Natural killer cell treated with Interleukin-12 subunit alpha and Interleukin-12 subunit beta and Interleukin-15 and Interleukin-18, amount 100 ng/mL, for 72 hours (primary cell): Measurements from ENCODE around the gene RNF26. TPM values are rescaled to one million over a fixed set of nuclear protein-coding genes. Genes with fewer than 3 reads are reported as not detected.

Source experiments
- ATAC-seq, 2 donors: fragments of 150-1000 bp; cut with Tn5 transposase in 1 of 2; sonication (Bioruptor Pico), chemical (Tn5 transposase) in 1 of 2; 2 replicates each; pipeline ENCODE4 v1.10.0; 2021
- DNase-seq: peaks from one replicate; pipeline ENCODE4 v3.0.0; 2022; ENCODE audit warnings: low spot score
- H3K27ac Mint-ChIP-seq, 2 donors: 1 replicate in 1 of 2; 2 replicates in 1 of 2; pipeline ENCODE4 v1.8.0; 2022; ENCODE audit warnings: mixed read lengths in 2 of 2, mild to moderate bottlenecking in 1 of 2, moderate library complexity in 1 of 2
- H3K27me3 Mint-ChIP-seq, 2 donors: 1 replicate in 1 of 2; 2 replicates in 1 of 2; pipeline ENCODE4 v1.8.0; 2022; ENCODE audit warnings: mixed read lengths in 2 of 2
- H3K36me3 Mint-ChIP-seq: one replicate; pipeline ENCODE4 v1.8.0; 2022; ENCODE audit warnings: mixed read lengths
- H3K4me1 Mint-ChIP-seq, 2 donors: 1 replicate in 1 of 2; 2 replicates in 1 of 2; pipeline ENCODE4 v1.8.0; 2022; ENCODE audit warnings: low read depth in 2 of 2, mixed read lengths in 2 of 2, mild to moderate bottlenecking in 1 of 2
- H3K4me3 Mint-ChIP-seq: one replicate; pipeline ENCODE4 v1.8.0; 2022; ENCODE audit warnings: mixed read lengths
- H3K9me3 Mint-ChIP-seq: 2 replicates; pipeline ENCODE4 v1.8.0; 2022; ENCODE audit warnings: mixed read lengths
- total RNA-seq, 2 donors: library from RNA; stranded (reverse); gene quantifications; one replicate each; pipeline ENCODE4 v1.2.3, GENCODE V29; 2022

The RNF26 gene
- total RNA-seq, 2 donors from 2014 or later = 16.6 to 32.5 TPM

- H3K36me3 Mint-ChIP-seq = no peaks in the 10 kb centered on the region
- no peak for DNase-seq
- peak in 1 of 2 donors; percentile 72 for ATAC-seq
- peaks cover 55 to 59% of the 10 kb centered on the region in 2 donors for H3K27me3 Mint-ChIP-seq
- H3K4me3 Mint-ChIP-seq = no peak overlapping the region
- peaks cover 2% of the 10 kb centered on the region for H3K9me3 Mint-ChIP-seq
- H3K27ac Mint-ChIP-seq = no peak overlapping the region
- H3K4me1 Mint-ChIP-seq = peaks cover 14 to 19% of the 10 kb centered on the region in 2 donors
Measured at GRCh38 chr11:119361056-119361787, 26.9 kb downstream of the RNF26 start.

DNA sequence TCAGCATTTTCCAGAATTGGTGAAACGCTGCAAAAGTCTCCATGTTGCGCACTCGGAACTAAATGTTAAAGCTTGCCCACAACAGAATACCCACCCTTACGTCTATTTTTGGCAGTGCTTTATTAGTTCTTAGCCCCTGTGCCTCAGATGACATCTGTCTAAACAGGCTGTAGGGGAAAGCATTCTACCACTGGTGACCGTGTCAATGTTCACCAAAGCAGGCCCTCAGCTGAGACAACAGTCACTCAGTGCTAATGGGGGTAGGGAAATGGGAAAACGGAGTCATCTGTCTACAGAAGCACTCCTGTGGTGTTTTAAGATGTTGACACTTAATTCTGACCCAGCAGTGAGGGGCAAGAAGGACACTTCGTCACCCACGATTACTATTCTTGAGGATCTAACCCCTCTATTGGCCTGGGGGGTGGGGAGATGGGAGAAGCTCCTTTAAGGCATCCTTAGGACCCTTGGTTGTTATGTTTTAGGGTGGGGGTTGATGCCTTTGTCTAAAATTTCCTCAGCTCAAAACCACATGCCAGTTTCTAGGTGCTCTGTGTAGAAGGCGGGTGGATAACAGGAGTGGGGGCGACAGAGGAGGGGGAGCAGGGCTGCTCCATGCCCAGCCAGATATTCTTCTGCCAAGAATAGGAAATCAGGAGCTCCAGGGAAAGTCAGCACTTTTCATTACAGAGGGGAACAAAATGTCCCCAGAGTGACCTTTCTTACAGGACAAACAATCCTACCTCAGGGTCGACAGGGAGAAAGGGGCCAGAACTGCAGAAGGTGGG is 27.8 kb downstream of the RNF26 start:
- H3K4me3 Mint-ChIP-seq = peak overlapping the region; percentile 39
- H3K27me3 Mint-ChIP-seq = peaks cover 56 to 59% of the 10 kb centered on the region in 2 donors
- ATAC-seq = no peak

DNA sequence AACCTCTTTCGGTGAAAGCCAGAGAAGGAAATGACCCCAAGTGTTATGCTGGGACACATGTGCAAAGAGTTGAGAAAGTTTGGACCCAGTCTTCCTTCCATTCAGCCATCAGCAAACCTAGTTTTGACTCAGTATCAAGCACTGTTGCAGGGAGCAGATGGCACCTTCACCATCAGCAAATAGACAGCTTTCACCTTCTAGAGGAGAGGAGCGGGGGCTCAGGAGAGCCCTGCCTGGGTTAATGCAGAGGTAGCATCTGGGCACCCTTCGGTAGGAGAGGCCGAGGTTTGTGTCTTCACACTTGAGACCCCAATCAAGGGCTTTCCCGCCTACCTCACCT is 28.4 kb downstream of the RNF26 start:
- Mint-ChIP-seq H3K4me3 (peak overlapping the region; percentile 39), H3K4me1 (peaks cover 6 to 8% of the 10 kb centered on the region in 2 donors), H3K9me3 (peaks cover 2% of the 10 kb centered on the region), H3K27me3 (peaks cover 55 to 57% of the 10 kb centered on the region in 2 donors), H3K27ac (no peak overlapping the region), H3K36me3 (no peaks in the 10 kb centered on the region)
- no peak for ATAC-seq
- no peak for DNase-seq

More for the DNA sequence above, 27.8 kb downstream of the RNF26 start:
- no peak for DNase-seq
- Mint-ChIP-seq H3K27ac (no peak overlapping the region), H3K36me3 (no peaks in the 10 kb centered on the region), H3K4me1 (peaks cover 11 to 13% of the 10 kb centered on the region in 2 donors), H3K9me3 (peaks cover 2% of the 10 kb centered on the region)

DNA sequence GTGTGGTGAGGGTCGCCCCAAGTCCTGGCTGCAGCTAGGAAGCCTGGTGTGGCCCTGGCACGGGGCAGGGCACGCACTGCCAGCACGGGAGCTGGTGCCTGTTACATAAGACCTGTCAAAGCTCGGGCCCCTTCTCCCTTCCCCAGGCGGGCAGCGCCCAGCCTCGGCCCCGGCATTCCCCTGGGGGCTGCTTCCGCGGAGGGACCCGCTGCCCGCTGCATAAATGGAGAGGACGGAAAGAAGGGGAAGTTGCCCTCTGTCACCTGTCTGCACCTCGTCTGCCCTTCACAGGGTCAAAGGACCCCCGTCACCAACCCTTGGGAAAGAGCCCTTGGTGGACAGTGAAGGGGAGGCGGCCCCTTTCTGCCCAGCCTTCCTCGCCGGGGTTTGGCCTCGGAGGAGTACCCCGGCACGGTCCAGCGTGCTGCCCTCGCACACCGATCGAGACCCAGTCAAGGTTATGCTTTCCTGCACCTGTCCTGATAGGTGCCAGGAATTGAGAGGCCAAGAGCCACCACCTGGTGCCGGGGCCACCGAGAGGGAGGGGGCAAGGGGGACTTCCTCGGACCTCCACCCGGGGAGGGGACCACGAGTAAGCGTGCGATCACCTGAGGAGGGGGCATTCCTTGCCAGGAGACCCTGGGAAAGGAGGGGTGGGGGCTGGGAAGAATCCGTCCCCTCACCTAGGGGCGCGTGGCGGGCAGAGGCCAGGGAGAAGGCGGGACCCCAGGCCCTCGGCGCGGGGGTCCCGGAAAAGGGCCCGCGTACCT is 28.9 kb downstream of the RNF26 start:
- Mint-ChIP-seq H3K27ac (no peak overlapping the region), H3K36me3 (no peaks in the 10 kb centered on the region), H3K4me3 (no peak overlapping the region), H3K27me3 (peaks cover 52 to 55% of the 10 kb centered on the region in 2 donors), H3K4me1 (peaks cover 6 to 7% of the 10 kb centered on the region in 2 donors), H3K9me3 (peaks cover 2% of the 10 kb centered on the region)
- ATAC-seq (no peak), DNase-seq (no peak)

- no peak overlapping the region for H3K27ac Mint-ChIP-seq
- H3K27me3 Mint-ChIP-seq = peaks cover 48 to 52% of the 10 kb centered on the region in 2 donors
- no peak for DNase-seq
- peaks cover 6 to 7% of the 10 kb centered on the region in 2 donors for H3K4me1 Mint-ChIP-seq
- peak; percentile 84 to 93 for ATAC-seq
- peaks cover 2% of the 10 kb centered on the region for H3K9me3 Mint-ChIP-seq
- H3K4me3 Mint-ChIP-seq = peak overlapping the region; percentile 73
- no peaks in the 10 kb centered on the region for H3K36me3 Mint-ChIP-seq
Measured at GRCh38 chr11:119363851-119364590, 29.7 kb downstream of the RNF26 start.

- Mint-ChIP-seq H3K36me3 (no peaks in the 10 kb centered on the region), H3K9me3 (peaks cover 2% of the 10 kb centered on the region), H3K27ac (no peak overlapping the region), H3K4me1 (peaks cover 6 to 7% of the 10 kb centered on the region in 2 donors), H3K4me3 (peak overlapping the region; percentile 73), H3K27me3 (peaks cover 43 to 47% of the 10 kb centered on the region in 2 donors)
- no peak for ATAC-seq
- DNase-seq = no peak
Measured at GRCh38 chr11:119365071-119365591, 30.8 kb downstream of the RNF26 start.

GRCh38 chr11:119366690-119367620 is 32.6 kb downstream of the RNF26 start:
- Mint-ChIP-seq H3K4me1 (peaks cover 6 to 7% of the 10 kb centered on the region in 2 donors), H3K36me3 (no peaks in the 10 kb centered on the region), H3K27ac (no peak overlapping the region), H3K9me3 (peaks cover 2% of the 10 kb centered on the region), H3K27me3 (peaks cover 41 to 42% of the 10 kb centered on the region in 2 donors), H3K4me3 (no peak overlapping the region)
- DNase-seq (no peak), ATAC-seq (no peak)

DNA sequence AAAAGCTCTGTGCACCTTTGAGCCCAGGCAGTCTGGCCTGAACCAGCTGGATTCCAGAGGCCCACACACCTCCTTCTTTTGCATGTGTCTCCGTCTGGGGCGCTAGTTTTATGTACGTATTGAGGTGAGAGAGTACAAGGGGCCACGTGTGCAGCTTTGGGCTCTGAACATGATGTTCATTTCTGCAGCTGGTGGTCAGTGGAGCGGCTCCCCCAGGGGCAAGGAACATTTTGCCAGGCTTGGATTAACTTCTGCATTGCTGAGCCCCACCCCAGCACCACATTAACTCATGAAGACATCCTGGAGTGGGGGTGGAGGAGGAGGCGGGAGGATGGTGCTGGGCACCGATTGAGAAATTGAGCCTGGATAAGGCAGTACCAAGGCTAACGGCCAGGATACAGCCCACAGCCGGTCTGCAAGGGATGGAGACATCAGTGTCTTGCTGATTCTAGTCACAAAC is 33.4 kb downstream of the RNF26 start:
- Mint-ChIP-seq H3K9me3 (peaks cover 2% of the 10 kb centered on the region), H3K27ac (no peak overlapping the region), H3K27me3 (peaks cover 35 to 37% of the 10 kb centered on the region in 2 donors), H3K36me3 (no peaks in the 10 kb centered on the region), H3K4me3 (no peak overlapping the region), H3K4me1 (peaks cover 6 to 7% of the 10 kb centered on the region in 2 donors)
- DNase-seq (no peak), ATAC-seq (no peak)

DNA sequence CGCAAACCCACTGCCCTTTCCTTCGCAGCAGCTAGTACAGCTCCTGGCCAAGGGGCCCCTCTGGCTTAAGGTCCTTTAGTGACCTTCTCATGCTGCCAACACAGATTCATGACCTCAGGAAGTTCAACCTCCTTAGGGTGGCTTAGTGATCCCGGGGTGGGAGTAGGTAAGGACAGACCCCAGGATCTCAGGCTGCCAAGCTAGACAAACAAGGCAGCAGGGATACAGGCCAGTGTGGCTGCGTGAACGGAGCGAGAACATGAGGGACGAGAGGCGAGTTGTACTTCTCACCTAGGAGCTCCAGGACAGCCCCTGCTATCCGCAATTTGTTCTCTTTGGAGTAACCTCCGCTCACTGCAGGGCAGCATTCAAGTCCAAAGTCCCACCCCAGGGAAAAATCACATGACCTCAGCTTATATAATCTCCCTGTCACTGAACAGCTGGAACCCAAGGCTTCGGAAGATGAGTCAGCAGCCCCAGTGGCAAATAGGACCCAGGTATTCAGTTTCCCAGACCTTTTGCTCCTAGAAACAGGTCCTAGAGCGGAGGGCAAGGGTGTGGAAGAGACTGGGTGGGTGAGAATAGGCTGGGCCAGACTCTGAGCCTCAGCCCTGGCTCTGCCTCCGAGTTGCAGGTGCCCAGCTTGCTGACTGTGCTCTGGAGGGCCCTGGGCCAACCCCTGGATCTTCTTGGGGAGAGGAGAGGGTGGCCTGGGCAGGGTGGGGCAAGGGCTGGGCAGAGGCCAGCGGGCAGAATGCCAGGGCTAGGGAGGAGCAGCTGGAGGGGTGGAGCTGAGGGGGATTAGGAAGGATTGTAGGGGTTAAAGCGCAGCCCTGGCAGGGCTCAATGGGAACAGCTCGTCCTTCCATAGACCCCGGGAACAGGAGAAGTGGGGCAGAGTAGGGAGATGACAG is 34.1 kb downstream of the RNF26 start:
- Mint-ChIP-seq H3K36me3 (no peaks in the 10 kb centered on the region), H3K4me1 (peaks cover 6 to 7% of the 10 kb centered on the region in 2 donors), H3K4me3 (no peak overlapping the region), H3K9me3 (peaks cover 2% of the 10 kb centered on the region), H3K27me3 (peaks cover 32 to 33% of the 10 kb centered on the region in 2 donors), H3K27ac (no peak overlapping the region)
- ATAC-seq (no peak), DNase-seq (no peak)

- peaks cover 31 to 33% of the 10 kb centered on the region in 2 donors for H3K27me3 Mint-ChIP-seq
- no peak overlapping the region for H3K27ac Mint-ChIP-seq
Measured at GRCh38 chr11:119369132-119369925, 35.0 kb downstream of the RNF26 start.

More at GRCh38 chr11:119369132-119369925, 35.0 kb downstream of the RNF26 start:
- Mint-ChIP-seq H3K9me3 (peaks cover 2% of the 10 kb centered on the region), H3K4me3 (no peak overlapping the region), H3K4me1 (peaks cover 6 to 8% of the 10 kb centered on the region in 2 donors), H3K36me3 (no peaks in the 10 kb centered on the region)
- DNase-seq = no peak
- ATAC-seq = no peak
